ENCODE results near the gene ERVW-1. TPM values are rescaled to one million over a fixed set of nuclear protein-coding genes. Genes with fewer than 3 reads are reported as not detected.

The ERVW-1 gene
- total RNA-seq, 4 donors from 2014 or later: not detected

GRCh38 chr7:92504563-92504962 lies 26.8 kb upstream of the ERVW-1 start:
- no peak for ATAC-seq (ENCODE audit: low FRiP score)
- no peak for TF ChIP-seq CTCF (IDR thresholded peaks at IDR 0.05)
- no peak for DNase-seq (ENCODE audit: low spot score)

- TF ChIP-seq CTCF (IDR thresholded peaks at IDR 0.05): no peak
- no peak for DNase-seq (ENCODE audit: low spot score)
- ATAC-seq (ENCODE audit: low FRiP score): no peak
Observed at GRCh38 chr7:92503767-92504166, 26.0 kb upstream of the ERVW-1 start.

GRCh38 chr7:92498557-92498956 lies 20.8 kb upstream of the ERVW-1 start:
- ATAC-seq (ENCODE audit: low FRiP score): no peak
- DNase-seq (ENCODE audit: low spot score): no peak
- no peak for TF ChIP-seq CTCF (IDR thresholded peaks at IDR 0.05)

GRCh38 chr7:92496876-92497275 lies 19.1 kb upstream of the ERVW-1 start:
- no peak for TF ChIP-seq CTCF (IDR thresholded peaks at IDR 0.05)
- ATAC-seq (ENCODE audit: low FRiP score): no peak
- DNase-seq (ENCODE audit: low spot score): no peak

- DNase-seq (ENCODE audit: low spot score) (no peak), ATAC-seq (ENCODE audit: low FRiP score) (no peak)
- TF ChIP-seq CTCF (IDR thresholded peaks at IDR 0.05): no peak
Observed at GRCh38 chr7:92489634-92490033, 11.9 kb upstream of the ERVW-1 start.

GRCh38 chr7:92487804-92488203 lies 10.1 kb upstream of the ERVW-1 start:
- ATAC-seq (ENCODE audit: low FRiP score): no peak

More at GRCh38 chr7:92487804-92488203, 10.1 kb upstream of the ERVW-1 start:
- TF ChIP-seq CTCF (IDR thresholded peaks at IDR 0.05): no peak
- no peak for DNase-seq (ENCODE audit: low spot score)

Measured in omental fat pad (tissue), 4 donors.